ENCODE data around the gene SLC25A47. TPM values are rescaled to one million over a fixed set of nuclear protein-coding genes. Genes with fewer than 3 reads are reported as not detected.

SLC25A47 gene
- total and polyA plus RNA-seq, 2 donors (not counting 1 experiment from before 2014, with no cell fraction given): under 0.01 TPM; not detected in 1

GRCh38 chr14:100304825-100305323, 18.3 kb upstream of the SLC25A47 start:
- no peak overlapping the region for H2AFZ ChIP-seq (ENCODE audit: low read length)
- H3K27ac ChIP-seq (ENCODE audit: insufficient read depth, low read length): no peak overlapping the region
- no peak overlapping the region for H3K9ac ChIP-seq (ENCODE audit: insufficient read depth, low read length)
- no peaks in the 10 kb centered on the region for H3K36me3 ChIP-seq (ENCODE audit: control insufficient read depth, insufficient read depth, low read length)
- H3K4me2 ChIP-seq (ENCODE audit: extremely low read depth, insufficient read depth, low read length): peak overlapping the region; percentile 78
- peak in 1 of 2 donors; percentile 49 for DNase-seq (ENCODE audit: low read depth in 2 of 2)
- H3K4me1 ChIP-seq (ENCODE audit: control insufficient read depth, extremely low read depth, insufficient read depth, low read length): peaks cover 4% of the 10 kb centered on the region
- H3K79me2 ChIP-seq (ENCODE audit: control insufficient read depth, insufficient read depth, low read length): peaks cover 7% of the 10 kb centered on the region
- H4K20me1 ChIP-seq (ENCODE audit: control insufficient read depth, extremely low read depth, insufficient read depth, low read length): no peaks in the 10 kb centered on the region
- TF ChIP-seq, protein P1, sequence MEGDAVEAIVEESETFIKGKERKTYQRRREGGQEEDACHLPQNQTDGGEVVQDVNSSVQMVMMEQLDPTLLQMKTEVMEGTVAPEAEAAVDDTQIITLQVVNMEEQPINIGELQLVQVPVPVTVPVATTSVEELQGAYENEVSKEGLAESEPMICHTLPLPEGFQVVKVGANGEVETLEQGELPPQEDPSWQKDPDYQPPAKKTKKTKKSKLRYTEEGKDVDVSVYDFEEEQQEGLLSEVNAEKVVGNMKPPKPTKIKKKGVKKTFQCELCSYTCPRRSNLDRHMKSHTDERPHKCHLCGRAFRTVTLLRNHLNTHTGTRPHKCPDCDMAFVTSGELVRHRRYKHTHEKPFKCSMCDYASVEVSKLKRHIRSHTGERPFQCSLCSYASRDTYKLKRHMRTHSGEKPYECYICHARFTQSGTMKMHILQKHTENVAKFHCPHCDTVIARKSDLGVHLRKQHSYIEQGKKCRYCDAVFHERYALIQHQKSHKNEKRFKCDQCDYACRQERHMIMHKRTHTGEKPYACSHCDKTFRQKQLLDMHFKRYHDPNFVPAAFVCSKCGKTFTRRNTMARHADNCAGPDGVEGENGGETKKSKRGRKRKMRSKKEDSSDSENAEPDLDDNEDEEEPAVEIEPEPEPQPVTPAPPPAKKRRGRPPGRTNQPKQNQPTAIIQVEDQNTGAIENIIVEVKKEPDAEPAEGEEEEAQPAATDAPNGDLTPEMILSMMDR (conservative IDR thresholded peaks at IDR 0.05 in 1 of 2, IDR thresholded peaks at IDR 0.05 in 1 of 2; ENCODE audit: low read depth in 1 of 2, low read length in 2 of 2): no peak
- no peak for TF ChIP-seq EZH2 (IDR thresholded peaks at IDR 0.05; ENCODE audit: low read length, missing control alignments)
- no peaks in the 10 kb centered on the region for H3K9me3 ChIP-seq (ENCODE audit: control insufficient read depth, insufficient read depth, low read depth, low read length)
- peak overlapping the region; percentile 44 to 81 (median 71) for H3K4me3 ChIP-seq (replicated peaks in 1 of 4; ENCODE audit: control extremely low read depth in 1 of 4, insufficient read depth in 1 of 4, low read depth in 3 of 4, low read length in 4 of 4)
- H3K27me3 ChIP-seq (ENCODE audit: control insufficient read depth, insufficient read depth, low read length): no peaks in the 10 kb centered on the region

GRCh38 chr14:100305324-100306100, 17.6 kb upstream of the SLC25A47 start:
- peaks cover 4% of the 10 kb centered on the region for H3K4me1 ChIP-seq (ENCODE audit: control insufficient read depth, extremely low read depth, insufficient read depth, low read length)
- peak overlapping the region; percentile 71 for H3K9ac ChIP-seq (ENCODE audit: insufficient read depth, low read length)
- no peak overlapping the region for H2AFZ ChIP-seq (ENCODE audit: low read length)
- peak in 1 of 2 donors; percentile 31 for DNase-seq (ENCODE audit: low read depth in 2 of 2)
- no peaks in the 10 kb centered on the region for H3K27me3 ChIP-seq (ENCODE audit: control insufficient read depth, insufficient read depth, low read length)
- peak overlapping the region; percentile 45 to 81 (median 71) for H3K4me3 ChIP-seq (replicated peaks in 1 of 4; ENCODE audit: control extremely low read depth in 1 of 4, insufficient read depth in 1 of 4, low read depth in 3 of 4, low read length in 4 of 4)
- TF ChIP-seq, protein P1 (conservative IDR thresholded peaks at IDR 0.05 in 1 of 2, IDR thresholded peaks at IDR 0.05 in 1 of 2; ENCODE audit: low read depth in 1 of 2, low read length in 2 of 2): no peak
- TF ChIP-seq EZH2 (IDR thresholded peaks at IDR 0.05; ENCODE audit: low read length, missing control alignments): no peak
- peak overlapping the region; percentile 78 for H3K4me2 ChIP-seq (ENCODE audit: extremely low read depth, insufficient read depth, low read length)
- no peaks in the 10 kb centered on the region for H3K36me3 ChIP-seq (ENCODE audit: control insufficient read depth, insufficient read depth, low read length)
- H3K27ac ChIP-seq (ENCODE audit: insufficient read depth, low read length): peak overlapping the region; percentile 38
- no peaks in the 10 kb centered on the region for H3K9me3 ChIP-seq (ENCODE audit: control insufficient read depth, insufficient read depth, low read depth, low read length)
- no peaks in the 10 kb centered on the region for H4K20me1 ChIP-seq (ENCODE audit: control insufficient read depth, extremely low read depth, insufficient read depth, low read length)
- peaks cover 7% of the 10 kb centered on the region for H3K79me2 ChIP-seq (ENCODE audit: control insufficient read depth, insufficient read depth, low read length)

- Histone ChIP-seq H3K9ac (ENCODE audit: insufficient read depth, low read length) (peak within 1 kb of the TSS; percentile 71), H3K9me3 (ENCODE audit: control insufficient read depth, insufficient read depth, low read depth, low read length) (no peaks in the 10 kb centered on the region), H3K79me2 (ENCODE audit: control insufficient read depth, insufficient read depth, low read length) (peaks cover 7% of the 10 kb centered on the region), H3K4me2 (ENCODE audit: extremely low read depth, insufficient read depth, low read length) (peak within 1 kb of the TSS; percentile 78), H3K4me1 (ENCODE audit: control insufficient read depth, extremely low read depth, insufficient read depth, low read length) (peaks cover 4% of the 10 kb centered on the region), H3K36me3 (ENCODE audit: control insufficient read depth, insufficient read depth, low read length) (no peaks in the 10 kb centered on the region), H3K27ac (ENCODE audit: insufficient read depth, low read length) (peak within 1 kb of the TSS; percentile 66), H4K20me1 (ENCODE audit: control insufficient read depth, extremely low read depth, insufficient read depth, low read length) (no peaks in the 10 kb centered on the region), H3K4me3 (replicated peaks in 1 of 4; ENCODE audit: control extremely low read depth in 1 of 4, insufficient read depth in 1 of 4, low read depth in 3 of 4, low read length in 4 of 4) (peak within 1 kb of the TSS; percentile 66 to 84 (median 76)), H2AFZ (ENCODE audit: low read length) (peak within 1 kb of the TSS; percentile 65), H3K27me3 (ENCODE audit: control insufficient read depth, insufficient read depth, low read length) (no peaks in the 10 kb centered on the region)
- TF ChIP-seq, protein P1 (conservative IDR thresholded peaks at IDR 0.05 in 1 of 2, IDR thresholded peaks at IDR 0.05 in 1 of 2; ENCODE audit: low read depth in 1 of 2, low read length in 2 of 2): no peak
- no peak for TF ChIP-seq EZH2 (IDR thresholded peaks at IDR 0.05; ENCODE audit: low read length, missing control alignments)
- DNase-seq (ENCODE audit: low read depth in 2 of 2): peak; percentile 77 to 83
Measured at GRCh38 chr14:100306101-100306997, 16.8 kb upstream of the SLC25A47 start, which contains the start of gene SLC25A29. Gene SLC25A29 (minus strand): TSS chr14:100306444. CDS start chr14:100306232, 212 bp downstream.
